Stimulated activated CD4-positive, alpha-beta T cell treated with anti-CD3 and anti-CD28 coated beads, Interleukin-4, amount 100 ng/mL, for 4 hours (primary cell): ENCODE measurements around the gene TSPAN8.
"Not testable (repeated sequence)": the region's sequence is repeated elsewhere in the genome, so short reads cannot be mapped to it uniquely, and the experiment has no call there.

ENCODE experiments used
- DNase-seq, 2 experiments: peaks; one replicate each; pipeline ENCODE4 v3.0.0-alpha.2; 2020

The TSPAN8 gene

GRCh38 chr12:71157601-71158233, at the start of gene TSPAN8:
TSPAN8 (minus strand) TSS chr12:71157999; CDS start chr12:71157678, 321 bp downstream.
- no peak for DNase-seq

DNA sequence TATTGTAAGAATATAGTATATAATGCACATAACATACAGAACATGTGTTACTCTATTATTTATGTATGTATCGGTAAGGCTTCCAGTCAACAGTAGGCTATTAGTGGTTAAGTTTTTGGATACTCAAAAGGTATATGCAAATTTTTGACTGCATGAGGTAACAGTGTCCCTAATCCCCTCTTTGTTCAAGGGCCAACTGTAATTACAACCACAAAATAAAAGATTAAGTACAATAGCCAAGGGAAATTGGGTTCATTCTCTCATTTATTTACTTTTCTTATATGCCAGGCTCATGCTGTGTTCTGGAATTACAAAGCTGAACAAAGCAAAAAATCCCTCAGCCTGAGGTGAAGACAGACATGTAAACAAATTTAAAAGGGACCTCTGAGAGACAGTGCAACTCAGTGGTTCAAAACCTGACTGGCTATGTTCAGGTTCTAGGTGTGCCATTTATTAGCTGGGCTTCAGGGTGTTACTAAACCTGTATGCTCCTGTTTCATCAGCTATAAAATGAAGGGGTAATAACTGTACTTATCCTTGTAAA, 43.4 kb upstream of the TSPAN8 start:
- no peak for DNase-seq

DNA sequence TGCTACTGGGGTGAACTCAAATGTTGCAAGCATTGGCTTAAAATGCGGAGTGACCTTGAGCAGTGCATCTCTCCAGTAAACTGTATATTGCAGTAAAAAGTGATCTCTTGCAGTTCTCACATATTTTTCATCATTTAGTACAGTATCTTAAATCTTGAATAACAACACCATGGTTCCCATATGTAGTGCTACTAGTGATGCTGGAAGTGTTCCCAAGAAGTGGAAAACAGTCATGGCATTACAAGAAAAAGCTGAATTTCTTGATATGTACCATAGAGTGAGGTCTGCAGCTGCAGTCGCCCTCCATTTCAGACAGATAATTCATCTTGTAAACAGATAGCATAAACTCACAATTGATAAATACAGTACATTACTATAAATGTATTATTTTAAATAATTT, 42.9 kb upstream of the TSPAN8 start:
- no peak for DNase-seq

DNA sequence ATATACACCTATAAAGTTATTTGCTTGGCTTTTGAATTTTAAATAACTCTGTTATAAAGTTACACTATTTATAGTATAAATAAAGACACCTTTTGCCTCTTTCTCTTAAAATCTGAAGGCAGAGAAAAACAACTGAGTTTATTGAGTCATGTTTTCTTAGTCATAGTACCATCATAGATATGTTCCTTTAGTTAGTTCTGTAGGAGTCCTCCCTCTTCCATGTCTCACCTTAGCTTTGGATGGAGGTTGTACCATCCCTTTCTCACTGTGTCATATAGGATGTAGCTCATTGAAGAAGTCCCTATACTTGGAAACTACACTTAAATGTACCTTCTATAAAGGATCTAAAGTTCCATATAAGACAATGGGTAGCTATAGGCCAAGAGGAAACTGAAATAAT, 39.7 kb upstream of the TSPAN8 start:
- no peak for DNase-seq

DNA sequence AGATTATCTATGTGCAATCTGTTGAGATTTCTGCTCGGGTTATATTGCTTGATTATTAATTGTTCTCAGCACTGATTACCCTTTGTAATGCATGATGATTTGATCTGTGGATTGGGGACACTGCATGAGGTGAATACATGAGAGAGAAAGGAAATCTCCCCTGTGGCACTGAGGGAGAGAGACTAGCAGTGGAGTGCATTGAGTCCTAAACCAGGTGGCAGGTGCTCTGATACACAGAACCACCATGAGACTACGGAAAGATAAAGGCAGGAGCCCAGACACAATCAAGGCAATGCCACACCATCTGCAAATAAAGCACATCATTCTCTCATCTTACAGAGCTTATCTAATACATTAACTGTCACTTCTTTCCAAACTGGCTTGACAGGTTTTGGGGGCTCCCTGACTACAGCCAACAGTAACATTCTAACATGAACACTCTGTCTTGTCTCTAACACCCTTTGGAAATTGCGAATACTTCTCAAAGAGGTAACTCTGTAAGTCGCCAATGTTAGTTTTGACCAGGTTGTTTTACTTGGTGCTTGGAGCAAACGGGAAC, 37.6 kb upstream of the TSPAN8 start:
- no peak for DNase-seq

DNA sequence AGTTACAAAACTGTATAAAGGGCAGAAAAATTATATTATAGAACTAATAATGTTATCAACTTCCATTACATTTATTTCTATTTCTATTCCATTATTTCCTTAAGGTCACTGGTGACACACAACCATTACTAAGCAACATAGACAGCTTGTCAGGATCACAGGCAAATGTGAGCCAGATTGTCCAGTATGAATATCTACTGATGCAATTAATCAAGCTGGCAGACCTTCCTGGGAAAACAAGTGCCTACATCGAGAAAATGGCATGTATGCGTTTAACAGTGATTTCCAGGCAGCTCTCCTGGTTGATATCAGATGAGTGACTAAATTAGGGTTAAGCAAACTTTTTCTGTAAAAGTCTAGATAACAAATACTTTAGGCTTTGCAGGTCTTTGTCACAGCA, 36.9 kb upstream of the TSPAN8 start:
- no peak for DNase-seq

- no peak for DNase-seq
These were observed 35.2 kb upstream of the TSPAN8 start for GRCh38 chr12:71193041-71193440.

DNA sequence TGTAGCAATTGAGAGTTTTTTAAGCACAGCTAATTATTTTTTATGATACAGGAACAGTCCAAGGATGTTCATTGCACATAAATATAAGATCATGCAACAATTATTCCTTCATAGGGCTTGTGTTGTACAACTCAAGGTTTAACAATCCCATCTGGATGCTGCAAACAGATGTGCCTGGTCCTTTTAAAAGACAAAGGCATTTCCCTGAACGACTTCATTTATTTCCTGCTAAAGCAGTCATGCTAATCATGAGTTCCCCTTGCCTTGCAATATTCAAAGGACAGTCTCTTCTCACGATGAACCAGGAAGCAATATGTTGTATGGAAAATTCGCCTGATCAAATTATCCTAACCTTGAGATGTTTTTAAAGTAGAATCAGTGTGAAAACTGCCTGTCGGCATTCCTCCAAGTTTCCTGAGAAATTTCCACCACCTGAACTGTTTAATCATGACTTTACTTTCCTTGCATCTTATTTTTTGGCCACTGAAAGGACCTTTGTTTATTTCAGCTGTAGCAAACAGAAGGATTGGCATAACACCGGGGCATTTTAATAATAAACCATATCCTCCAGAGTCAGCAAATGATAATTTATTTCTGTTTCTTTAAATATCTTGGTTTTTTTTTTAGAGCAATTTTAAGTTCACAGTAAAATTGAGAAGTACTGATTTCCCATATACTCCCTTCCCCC, 33.9 kb upstream of the TSPAN8 start:
- no peak for DNase-seq

- DNase-seq: no peak
These were observed 33.0 kb upstream of the TSPAN8 start for GRCh38 chr12:71190822-71191221.

GRCh38 chr12:71187379-71187778, 29.6 kb upstream of the TSPAN8 start:
- DNase-seq: no peak

DNA sequence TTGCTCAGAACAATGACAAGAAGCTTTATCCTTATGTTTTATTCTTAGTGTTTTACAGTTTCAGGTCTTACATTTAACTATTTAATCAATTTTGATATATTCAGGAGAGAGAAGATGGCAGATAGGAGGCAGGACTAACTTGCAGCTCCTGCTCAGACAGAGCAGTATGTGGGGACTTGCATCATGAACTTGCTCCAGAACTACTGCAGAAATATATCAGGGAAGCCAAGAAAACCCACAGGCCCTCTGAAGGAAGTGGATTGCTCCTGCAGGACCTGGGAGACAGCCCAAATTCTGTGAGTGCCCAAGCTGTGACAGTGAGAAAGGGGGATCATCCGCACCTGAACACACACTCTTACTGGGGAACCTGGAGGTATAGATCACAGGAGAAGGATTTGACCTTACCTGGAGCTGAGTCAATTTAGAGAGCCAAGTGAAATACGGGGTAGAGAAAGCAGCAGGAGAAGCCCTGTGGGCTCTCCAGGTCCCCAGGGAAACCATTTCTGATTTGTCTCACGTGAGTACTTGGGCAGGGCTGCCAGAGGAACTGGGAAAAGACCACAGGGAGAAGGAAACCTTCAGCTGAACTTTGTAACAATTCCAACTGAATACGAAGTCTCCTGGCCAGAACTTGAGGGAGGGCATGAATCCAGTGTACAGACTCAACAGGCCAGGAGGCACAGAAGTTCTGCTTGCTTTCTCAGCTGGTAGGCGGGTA, 28.9 kb upstream of the TSPAN8 start:
- no peak for DNase-seq

DNA sequence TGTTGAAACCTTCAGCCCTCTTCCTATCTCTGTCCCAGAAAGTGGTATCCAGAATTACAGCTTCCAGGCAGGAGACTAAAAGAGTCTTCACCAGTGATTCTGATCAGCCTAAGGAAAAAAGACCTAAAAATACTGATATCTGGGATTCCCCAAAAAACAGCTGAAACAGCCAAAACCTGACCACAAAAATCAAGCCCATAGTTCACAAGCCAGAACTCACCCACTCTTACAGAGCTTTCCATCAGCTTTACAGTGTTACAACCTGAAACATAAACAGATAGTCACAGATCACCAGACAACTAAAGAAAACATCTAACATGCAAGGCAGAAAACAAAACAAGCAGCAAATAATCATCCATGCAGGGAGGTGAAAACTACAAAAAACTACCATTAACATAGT, 26.0 kb upstream of the TSPAN8 start:
- DNase-seq: no peak

DNA sequence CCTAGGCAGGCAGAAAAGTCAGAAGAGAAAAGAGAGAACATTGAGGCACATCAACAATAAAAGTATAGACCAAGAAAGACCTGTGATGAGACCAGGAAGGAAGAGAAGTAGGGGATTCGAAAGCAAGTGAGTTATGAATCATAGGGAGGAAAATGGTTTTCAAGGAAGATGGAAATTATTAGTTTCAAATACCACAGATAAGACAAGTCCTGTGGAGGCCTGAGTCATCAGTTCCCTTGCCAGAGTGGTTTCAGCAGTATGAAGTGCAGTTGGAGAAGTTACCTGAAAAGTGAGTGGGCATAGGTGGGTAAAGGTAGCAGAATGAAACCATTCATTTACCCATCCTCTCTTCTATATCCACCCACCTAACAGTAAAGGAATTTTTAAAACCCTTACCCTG, 25.2 kb upstream of the TSPAN8 start:
- DNase-seq: no peak

DNA sequence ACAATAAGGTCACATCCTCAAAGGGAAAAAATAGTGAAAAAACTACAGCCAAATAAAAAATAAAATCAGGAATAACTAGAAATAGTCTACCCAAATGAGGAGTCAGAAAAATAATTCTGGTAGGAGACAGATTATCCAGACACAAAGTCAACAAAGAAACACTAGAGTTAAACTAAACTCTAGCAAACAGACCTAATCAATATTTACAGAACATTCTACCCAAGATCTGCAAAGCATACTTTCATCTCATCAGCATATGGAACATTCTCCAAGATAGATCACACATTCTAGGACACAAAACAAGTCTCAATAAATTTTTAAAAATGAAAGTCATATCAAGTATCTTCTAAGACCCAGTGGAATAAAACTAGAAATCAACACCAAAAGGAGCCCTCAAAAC, 20.4 kb upstream of the TSPAN8 start:
- DNase-seq: no peak

GRCh38 chr12:71174825-71175224, 17.0 kb upstream of the TSPAN8 start:
- DNase-seq: no peak

DNA sequence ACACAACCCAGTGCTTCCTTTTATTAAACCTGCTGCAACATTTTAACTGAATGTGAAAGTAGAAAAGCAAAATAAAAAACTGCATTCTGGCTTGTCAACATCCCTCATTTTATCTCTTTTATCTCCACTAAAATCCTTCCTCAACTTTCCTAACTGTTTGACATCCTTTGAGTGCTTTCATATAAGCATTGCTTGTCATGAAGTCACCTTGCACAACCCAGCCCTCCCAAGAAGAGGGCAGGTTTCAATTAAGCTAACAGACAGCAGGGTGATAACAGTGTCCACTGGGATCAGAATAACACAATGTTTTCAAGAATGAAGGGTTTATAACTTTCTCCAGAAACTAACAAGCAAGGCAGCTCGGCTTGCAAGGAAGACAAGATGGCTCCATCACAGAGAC, 16.3 kb upstream of the TSPAN8 start:
- DNase-seq: no peak

GRCh38 chr12:71170456-71170855, 12.7 kb upstream of the TSPAN8 start:
- DNase-seq: no peak

- no peak for DNase-seq
These were observed 11.5 kb upstream of the TSPAN8 start for GRCh38 chr12:71169286-71169685.

DNA sequence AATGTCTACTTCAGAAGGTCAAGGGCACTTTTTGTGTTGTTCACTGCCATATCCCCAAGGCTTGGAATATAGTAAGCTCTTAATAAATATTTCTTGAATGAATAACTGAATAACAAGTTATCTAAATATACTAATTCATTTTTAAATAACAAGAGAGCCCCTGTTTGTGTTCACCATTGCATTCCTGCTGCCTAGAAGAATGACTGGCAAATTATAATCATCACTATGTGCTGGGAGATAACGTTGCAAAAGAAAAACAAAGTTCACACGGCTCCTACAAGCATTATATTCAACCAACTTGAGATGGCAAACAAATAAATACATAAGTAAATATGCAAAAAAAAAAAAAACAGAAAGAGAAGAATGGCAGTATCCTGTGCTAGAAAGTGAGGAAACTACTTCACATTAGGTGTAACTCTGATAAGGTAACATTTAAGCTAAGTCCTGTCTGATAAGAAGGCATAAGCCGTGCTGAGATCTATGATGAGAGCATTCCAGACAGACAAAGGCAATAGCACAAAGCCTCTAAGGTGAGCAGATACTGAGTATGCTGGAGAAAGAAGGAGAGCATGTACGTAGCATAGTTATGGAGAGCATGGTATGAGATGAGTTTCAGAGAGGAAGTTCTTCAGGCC, 9.2 kb upstream of the TSPAN8 start:
- no peak for DNase-seq

DNA sequence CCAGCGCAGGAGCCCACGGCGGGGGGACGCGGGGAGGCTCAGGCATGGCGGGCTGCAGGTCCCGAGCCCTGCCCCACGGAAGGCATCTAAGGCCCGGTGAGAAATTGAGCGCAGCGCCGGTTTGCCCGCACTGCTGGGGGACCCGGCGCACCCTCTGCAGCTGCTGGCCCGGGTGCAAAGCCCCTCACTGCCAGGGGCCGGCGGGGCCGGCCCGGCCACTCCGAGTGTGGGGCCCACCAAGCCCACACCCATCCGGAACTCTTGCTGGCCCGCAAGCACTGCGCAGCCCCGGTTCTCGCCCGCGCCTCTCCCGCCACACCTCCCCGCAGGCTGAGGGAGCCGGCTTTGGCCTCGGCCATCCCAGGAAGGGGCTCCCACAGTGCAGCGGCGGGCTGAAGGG, 8.5 kb upstream of the TSPAN8 start:
- DNase-seq: no peak

GRCh38 chr12:71165780-71166179, 8.0 kb upstream of the TSPAN8 start:
- not testable (repeated sequence) for DNase-seq

- no peak for DNase-seq
These were observed 6.9 kb upstream of the TSPAN8 start for GRCh38 chr12:71164568-71165197.

DNA sequence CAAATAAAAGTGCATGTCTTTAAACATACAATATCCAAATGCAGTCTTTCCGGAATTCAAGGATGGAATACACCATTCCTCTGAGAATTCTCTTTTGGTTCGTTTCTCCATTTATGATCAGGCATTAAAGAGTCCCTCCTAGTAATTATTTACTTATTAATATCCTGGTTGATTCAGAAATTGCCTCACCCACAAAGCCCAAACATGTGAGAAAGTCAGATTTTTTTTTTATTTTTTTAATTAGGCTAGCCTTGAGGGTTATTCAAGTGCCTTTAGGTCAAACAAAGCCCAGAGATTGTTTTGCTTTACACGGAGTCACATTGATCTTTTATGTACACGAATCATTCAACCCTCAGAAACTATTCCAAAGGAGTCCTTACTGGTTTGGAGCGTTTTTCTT, 6.4 kb upstream of the TSPAN8 start:
- DNase-seq: no peak
